CD4-positive, alpha-beta T cell treated with Interleukin-4 for 1 hour (primary cell): ENCODE results near the gene NUDT1.

ENCODE experiments used
- DNase-seq, 2 donors: peaks; one replicate each; pipeline ENCODE4 v3.0.0-alpha.2; 2020 to 2022

Gene NUDT1

GRCh38 chr7:2241580-2242540, at the start of gene NUDT1, which contains the start of gene MRM2:
NUDT1 (plus strand) TSS chr7:2242226; CDS start chr7:2244575, 2,349 bp downstream.
MRM2 (minus strand) TSS chr7:2242205; CDS start chr7:2242169, 36 bp downstream.
- DNase-seq = peak; percentile 67 to 68

GRCh38 chr7:2192831-2193534, 49.0 kb upstream of the NUDT1 start:
- DNase-seq = no peak

DNA sequence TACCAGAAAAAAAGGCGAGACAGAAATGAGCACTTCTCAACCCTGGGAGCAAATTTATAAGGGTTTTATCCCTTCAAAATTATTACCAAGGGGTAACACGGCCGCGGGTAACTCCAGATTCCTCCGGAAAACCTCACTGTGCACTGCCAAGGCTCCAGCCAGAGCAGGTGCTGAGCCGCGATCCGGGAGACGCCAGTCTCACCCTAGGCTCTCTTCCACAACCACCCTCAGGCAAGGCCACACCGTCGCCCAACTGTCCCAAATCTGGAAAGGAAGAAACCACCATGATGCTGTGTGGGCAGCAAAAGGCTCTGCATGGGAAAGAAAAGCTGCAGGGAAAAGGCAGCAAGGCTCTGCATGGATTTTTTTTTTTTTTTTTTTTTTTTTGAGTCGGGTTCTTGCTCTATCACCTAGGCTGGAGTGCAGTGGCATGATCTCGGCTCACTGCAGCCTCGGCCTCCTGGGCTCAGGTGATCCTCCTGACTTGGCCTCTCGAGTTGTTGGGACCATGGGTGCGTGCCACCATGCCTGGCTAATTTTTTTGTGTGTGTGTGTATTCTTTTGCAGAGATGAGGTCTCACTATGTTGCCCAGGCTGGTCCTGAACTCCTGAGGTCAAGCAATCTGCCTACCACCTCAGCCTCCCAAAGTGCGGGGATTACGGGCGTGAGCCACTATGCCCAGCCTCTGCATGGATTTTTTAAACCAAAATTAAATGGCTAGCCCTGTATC, 48.3 kb upstream of the NUDT1 start:
- no peak for DNase-seq

GRCh38 chr7:2195400-2196246, 46.4 kb upstream of the NUDT1 start:
- DNase-seq = no peak

- DNase-seq = no peak
Measured at GRCh38 chr7:2196381-2197378, 45.3 kb upstream of the NUDT1 start.

- no peak for DNase-seq
Measured at GRCh38 chr7:2197436-2198155, 44.4 kb upstream of the NUDT1 start.

DNA sequence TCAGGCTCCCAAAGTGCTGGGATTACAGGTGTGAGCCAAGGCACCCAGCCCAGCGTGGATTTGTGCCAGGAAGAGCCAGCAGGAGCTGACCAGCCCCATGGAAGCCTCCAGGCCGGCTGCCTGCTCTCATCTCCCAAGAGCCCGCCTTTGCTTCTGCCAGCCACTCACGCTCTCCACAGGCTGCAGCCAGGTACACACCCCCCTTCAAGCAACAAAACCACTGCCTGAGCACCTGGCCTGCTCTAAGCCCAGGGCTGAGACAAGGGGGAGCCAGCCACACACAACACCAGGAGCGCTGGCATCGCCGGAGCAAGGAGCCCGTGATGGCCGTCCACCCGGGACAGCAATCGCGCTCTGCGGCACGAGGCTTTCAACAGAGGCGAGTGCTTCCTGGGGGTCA, 43.8 kb upstream of the NUDT1 start:
- DNase-seq = no peak

- no peak for DNase-seq
Measured at GRCh38 chr7:2198760-2199159, 43.3 kb upstream of the NUDT1 start.

- no peak for DNase-seq
Measured at GRCh38 chr7:2199528-2199927, 42.5 kb upstream of the NUDT1 start.

DNA sequence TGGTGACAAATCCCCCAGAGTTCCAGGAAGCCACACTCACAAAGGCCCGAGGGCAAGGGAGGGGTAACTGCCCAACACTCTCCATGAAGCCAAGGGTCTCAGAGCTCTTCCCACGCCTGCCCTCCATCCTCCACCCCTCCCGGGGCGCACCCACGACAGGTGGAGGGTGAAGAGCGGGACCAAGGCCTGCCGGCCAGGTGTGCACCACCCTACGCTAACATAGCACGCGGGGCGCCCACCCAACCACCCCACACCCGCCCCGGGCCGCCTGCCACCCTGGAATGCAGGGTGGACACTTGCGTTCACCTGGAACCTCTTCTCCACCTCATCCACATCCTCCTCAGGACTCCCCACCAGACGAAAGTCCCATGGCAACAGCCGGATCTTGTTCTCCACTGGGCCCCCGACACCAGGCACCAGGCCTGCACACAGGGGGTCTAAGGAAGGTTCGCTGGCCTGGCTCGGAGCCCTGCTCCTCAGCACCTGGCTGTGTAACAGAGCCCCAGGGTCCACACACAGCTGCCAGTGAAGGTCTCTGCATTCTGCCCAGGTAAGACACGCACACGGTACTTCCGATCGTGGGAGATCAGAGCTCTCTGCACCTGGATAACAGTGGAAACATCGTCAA, 42.0 kb upstream of the NUDT1 start:
- DNase-seq = no peak

DNA sequence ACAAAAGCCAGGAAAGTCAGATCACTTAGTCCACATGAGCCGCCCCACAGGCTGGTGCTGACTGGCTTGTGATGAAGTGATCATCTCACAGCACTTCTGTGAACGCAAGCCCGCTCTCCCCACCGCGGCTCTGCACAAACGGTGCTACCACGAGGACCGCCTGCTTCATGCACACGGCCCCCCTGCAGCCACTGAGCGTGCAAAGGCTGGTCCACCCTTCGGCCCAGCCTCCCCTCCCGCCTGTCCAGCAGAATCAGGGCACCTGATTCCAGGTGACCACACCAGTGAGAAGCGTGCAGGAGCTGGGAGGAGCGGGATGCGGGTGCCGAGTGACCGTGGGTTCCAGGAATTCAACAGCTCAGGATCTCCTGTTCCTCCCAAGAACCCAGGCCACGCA, 41.4 kb upstream of the NUDT1 start:
- DNase-seq = no peak

DNA sequence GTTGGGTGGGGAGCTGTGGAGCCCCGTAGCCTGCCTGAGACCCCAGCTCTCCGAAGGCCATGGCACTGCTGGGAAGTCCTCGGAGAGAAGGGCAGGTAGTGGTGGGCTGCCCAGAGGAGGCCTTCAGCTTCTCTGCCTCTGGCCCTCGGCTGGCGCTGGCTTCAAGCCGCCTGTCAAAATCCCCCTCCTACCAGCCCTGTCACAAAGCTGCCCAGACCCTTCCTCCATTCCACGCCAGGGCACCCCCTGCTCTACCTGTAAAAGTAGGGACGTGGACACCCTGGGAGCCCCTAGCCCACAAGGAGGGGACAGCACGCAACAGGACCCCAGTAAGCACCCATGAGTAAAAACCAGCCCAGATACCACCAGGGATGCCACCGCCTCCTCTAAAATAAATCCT, 40.9 kb upstream of the NUDT1 start:
- DNase-seq = no peak

DNA sequence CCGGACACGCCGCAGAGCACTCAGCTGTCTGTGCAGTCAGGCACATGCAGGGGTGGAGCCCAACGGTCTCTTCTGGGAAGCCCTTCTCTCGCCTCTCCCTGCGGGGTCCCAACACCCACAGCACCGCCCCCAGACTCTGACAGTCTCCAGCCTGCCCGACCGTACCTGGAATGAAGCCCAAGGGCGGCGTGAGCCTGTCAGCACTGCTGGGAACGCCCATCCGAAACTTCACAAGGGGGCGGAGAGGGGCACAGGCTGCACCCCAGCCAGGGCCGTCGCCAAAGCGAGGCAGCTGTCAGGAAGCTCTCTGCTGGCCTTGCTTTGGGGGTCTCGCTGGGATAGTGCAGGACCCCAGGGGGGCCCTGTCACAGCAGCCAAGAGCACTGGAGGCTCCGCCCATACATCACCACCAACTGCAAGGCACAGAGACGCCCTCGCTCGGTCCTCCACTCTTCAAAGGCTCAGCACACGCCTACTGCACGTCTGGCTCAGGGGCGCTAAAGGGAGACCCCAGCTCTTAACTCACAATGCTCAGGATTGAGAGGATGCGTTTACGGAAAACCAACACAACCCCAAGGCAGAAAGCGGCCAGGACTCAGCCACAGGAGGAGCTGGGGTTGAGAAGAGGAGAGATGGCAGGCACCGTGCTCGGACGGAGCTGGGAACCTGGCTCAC, 40.2 kb upstream of the NUDT1 start:
- DNase-seq = no peak

DNA sequence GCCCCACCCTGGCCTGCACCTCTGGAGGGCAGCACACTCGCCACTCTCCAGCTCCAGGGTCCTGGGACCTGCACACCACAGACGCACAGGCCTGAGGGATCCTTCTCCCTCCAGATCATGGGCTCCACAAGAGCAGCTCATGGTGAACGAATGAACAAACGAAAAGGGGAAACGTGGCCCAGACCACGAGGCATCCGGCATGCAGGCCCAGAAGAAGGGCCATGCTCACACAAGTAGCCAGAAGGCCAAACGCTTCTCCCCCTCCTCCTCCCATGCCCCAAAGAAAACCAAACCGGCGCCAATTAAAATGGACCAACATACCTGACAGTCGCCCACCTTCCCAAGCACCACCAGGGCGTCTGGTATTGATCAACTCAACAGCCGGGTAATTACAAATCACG, 39.7 kb upstream of the NUDT1 start:
- DNase-seq = no peak

- DNase-seq = no peak
Measured at GRCh38 chr7:2202901-2203765, 38.9 kb upstream of the NUDT1 start.

DNA sequence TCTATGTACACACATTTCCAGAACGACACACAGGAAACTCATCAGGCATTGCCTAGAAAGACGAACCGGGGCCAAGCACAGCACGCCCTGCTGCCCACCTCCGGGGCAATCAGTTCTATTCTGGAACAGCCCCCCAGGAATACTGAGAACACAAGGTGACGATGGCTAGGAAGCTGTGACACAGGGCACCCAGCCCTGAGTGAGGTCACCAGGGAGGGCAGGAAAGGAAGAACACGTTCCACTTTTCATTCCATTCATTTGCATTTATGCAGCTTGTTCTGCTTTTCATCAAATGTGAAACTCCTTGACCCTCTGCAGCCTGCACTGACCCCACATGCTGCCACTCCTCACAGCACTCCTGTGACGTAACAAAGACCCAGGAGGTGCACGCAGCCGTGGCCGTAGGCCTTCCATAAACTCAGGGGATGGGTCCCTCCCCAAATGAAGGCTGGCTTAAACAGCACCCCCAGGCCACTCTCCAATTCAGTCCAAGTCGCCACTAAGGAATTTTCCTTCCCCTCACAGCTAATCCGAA, 38.2 kb upstream of the NUDT1 start:
- no peak for DNase-seq

DNA sequence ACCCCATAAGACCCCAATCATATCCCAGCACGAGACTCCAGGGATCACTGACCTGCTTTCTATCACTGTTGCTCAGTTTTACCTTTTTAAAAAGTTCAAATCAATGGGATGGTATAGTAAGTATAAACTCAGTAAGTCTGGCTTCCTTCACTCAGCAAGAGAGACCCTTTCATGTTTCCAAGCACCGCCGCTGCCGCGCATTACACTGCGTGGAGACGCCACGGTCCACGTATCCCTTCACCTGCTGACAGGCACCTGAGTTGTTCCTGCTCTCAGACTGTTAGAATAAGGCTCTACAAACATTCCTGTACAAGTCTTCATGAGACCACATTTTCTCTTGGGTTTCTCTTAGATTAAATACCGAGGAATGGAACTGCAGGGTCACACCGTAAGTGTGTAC, 37.6 kb upstream of the NUDT1 start:
- no peak for DNase-seq
